Measurements from ENCODE around the gene LYPLAL1.
"Not testable (repeated sequence)": the region's sequence is repeated elsewhere in the genome, so short reads cannot be mapped to it uniquely, and the experiment has no call there.

Gene LYPLAL1

DNA sequence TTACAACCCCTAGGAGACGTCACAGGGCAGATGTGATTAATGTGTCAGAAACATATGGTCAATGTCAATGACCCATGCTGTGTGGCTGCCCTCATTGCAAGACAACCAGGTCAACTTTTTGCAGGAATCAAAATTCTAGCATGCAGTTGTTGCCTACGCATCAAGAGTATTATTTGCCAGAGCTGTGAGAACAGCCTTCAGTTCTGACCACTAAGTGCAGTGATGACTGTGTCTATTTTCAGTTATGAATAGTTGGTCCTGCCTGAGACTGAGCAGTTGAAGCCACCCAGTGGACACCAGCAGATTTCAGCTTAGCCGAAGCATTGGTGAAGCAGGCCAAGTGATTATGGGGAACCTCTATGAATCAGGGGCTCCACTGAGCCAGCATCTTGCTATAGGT, 47.3 kb downstream of the LYPLAL1 start:
- no peak for DNase-seq

DNA sequence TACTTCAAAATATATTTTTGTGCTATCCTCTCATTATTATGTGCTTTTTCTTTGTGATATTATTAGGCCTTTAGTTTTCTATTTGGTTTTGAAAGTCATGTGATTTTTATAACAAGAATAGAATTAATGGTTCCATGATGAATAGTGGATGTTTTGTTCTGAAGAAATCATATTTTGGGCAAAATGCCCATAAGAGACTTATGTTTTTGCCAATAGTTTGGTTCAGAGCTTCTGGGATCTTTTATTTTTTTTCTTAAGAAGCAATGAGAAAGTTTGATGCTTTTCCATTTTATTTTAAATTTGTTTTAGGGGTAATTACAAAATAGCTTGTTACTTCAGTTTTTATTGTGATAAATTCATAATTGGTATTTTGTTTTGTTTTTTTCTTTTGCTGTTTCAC, 49.8 kb downstream of the LYPLAL1 start:
- DNase-seq: no peak

DNA sequence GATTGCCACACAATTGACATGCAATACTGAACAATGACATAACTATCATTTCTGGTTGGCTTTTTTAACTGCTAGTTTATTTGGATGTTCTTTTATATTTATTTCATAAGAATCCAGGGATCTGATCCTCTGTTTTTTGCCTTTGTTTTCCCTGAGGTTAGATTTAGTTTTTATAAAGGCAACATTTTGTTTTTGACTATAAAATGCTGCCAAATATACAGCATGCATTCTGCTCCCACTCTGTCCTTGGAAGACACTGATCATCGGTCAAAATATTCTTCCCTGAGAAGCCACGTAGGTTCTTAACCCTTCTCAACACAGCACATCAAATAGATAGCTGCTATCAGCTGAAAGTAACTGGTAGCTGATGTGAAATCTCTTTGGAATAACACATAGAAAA, 52.5 kb downstream of the LYPLAL1 start:
- no peak for DNase-seq

DNA sequence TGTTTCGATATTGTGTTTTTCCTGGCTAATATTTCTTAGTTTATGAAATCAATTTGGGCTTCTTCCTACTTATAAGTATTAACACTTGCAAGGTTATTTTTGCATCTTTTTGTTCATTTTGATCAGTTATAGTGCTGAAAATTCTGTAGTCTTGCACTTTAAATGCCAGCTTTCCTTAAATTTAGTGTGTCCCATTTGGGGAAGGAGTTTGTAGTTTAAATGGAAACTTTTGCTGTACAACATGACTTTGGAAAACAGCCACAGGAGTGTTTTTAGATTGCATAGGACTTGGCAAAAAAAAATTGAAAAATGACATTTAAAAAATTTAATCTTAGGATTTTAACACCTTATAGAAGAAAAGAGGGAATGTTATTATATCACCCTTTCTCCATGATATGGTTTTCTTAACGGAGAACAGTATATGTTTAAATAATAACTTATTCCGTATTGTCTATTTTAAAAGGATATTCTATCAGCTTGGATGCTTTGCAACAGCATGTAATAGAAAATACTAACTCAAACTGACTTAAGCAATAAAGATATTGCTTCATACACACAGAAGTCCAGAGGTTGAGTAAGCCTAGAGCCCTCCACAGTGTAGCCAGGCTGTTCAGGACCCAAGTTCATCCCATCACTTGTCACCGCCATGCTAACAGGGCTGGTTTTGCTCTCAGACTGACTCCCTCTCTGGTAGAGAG, 53.8 kb downstream of the LYPLAL1 start:
- no peak for DNase-seq

DNA sequence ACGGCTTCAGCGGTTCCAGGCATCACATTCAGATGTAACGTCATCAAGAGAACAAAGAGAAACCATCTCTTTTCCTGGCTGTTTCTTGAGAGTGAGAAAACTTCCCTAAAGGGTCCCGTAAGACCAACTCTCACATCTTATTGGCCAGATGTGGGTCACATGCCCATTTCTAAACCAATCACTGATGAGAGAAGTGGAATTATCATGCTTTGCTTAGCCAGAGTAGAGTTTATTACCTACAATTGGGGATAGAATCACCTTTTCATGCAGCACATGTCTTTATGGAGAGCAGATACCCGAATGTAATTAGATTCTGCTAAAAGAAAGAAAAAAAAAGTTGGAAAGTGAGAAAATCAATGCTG, 54.4 kb downstream of the LYPLAL1 start:
- no peak for DNase-seq

DNA sequence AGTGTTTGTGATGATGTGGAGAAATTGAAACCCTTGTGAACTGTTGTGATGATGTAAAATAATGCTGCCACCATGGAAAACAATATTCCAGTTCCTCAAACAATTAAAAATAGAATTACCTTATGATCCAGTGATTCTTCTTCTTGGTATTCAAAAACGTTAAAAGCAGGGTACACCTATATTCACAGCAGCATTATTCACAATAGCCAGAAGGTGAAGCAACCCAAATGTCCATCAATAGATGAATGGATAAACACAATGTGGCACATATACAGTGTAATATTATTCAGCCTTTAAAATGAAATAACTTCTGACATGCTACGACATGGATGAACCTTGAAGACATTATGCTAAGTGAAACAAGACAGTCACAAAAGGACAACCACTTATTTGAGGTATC, 59.2 kb downstream of the LYPLAL1 start:
- no peak for DNase-seq

DNA sequence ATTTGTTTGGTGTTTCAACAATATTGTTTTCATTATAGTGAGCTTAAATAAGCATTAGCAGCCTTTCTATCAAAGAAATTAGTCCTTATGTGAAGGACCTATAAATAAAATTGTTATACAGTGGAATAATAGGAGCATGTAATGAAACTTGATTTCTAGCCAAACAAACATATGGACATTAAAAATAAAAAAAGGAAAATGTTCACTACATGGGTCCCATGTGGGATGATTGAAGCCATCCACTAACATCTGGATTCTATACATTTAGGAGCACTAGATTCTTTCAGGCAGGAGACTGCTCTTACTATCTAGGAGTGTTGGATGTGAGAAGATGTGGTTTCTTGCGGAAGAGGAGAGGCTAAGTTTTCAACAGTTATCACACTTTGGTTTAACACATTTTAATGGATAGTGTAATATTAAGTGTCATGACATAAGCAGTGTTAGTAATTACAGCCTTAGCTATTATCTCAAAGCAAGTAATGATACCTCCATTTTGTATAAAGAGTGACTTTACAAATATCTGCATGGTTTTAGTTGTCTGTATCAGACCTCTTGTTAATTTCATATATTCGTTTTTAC, 62.3 kb downstream of the LYPLAL1 start:
- DNase-seq: no peak

DNA sequence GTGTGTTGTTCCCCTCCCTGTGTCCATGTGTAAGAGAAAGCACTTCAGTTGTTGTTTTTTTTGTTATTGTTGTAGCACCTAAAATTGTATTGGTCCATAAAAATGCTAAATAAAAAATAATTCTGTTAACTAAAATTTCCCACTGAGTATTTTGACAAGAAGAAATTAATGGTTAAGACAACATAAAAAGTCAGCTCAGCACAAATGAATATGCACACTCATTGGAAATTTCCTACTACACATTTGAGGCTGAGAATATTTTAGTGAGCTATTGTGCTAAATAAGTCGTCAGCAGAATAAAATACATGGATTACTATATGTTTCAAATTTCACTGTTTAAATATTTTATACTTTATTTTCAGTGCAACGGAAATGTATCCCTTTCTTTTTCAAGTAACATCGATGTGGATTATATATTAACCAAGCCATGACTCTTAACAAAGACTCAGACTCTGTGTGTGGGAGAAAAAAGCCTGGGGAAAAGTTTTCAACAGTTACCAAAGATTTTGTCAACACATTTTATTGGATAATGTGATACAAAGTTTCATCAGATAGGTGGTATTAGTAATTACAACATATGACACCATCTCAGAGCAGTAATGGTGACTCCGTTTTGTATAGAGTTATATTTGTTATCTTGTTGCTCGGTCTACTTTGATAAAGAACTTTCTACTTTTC, 63.4 kb downstream of the LYPLAL1 start:
- DNase-seq: no peak

DNA sequence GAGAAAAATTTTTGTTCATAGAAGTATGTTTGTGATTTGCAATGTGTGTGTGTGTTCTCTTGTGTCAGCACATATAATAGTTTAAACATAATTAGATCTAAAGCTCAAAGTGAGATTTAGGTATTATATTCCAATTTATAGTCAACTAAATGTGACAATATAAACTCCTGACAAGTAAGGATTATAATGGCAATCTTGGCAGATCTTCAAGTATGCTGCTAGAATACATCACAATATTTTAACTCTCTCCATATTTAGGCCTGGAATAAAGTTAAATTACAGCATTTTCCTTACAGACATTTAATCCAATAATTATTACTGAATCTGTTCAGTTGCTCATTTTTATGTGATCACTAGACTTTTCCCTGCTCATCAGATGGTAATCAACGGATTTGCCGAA, 65.8 kb downstream of the LYPLAL1 start:
- DNase-seq: no peak

DNA sequence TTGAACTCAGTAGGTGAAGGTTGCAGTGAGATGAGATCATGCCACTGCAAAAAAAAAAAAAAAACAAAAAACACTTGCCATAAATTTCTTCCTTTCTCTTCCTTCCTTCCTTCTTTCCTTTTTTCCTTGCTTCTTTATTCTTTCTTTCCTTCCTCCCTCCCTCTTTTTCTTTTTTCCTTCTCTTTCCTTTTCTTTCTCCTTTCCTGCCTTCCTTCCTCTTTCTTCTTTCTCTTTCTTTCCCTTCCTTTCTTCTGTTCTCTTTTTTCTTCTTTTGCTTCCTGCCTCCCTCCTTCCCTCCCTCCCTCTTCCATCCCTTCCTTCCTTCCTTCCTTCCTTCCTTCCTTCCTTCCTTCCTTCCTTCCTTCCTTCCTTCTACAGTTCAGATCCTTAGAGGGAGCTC, 71.2 kb downstream of the LYPLAL1 start:
- DNase-seq: no peak

DNA sequence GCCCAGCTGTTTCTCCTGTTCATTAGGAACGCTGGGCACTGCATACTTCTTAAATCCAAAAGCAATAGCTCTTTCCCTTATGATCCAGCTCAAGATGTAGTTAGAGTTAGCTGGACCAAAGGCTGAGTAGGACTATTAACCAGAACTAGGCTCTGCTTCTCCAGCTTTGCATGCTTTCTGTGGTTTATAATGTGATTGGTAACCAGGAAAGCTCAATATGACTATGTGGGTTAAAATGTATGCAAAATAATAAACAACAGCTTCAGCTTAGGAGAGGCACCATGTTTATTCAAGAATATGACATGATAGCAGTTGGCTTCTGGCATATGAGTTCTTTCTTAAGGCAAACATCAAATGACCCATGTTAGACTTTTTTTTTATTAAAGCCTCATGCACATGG, 73.8 kb downstream of the LYPLAL1 start:
- no peak for DNase-seq

DNA sequence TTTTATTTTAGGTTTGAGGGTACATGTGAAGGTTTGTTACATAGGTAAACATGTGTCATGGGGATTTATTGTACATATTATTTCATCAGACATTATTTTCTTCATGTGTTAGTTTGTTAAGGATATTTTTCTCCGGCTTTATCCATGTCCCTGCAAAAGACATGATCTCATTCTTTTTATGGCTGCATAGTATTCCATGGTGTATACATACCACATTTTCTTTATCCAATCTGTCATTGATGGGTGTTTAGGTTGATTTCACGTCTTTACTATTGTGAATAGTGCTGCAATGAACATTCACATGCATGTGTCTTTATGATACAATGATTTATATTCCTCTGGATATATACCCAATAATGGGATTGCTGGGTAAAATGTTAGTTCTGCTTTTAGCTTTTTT, 76.8 kb downstream of the LYPLAL1 start:
- DNase-seq: not testable (repeated sequence)

DNA sequence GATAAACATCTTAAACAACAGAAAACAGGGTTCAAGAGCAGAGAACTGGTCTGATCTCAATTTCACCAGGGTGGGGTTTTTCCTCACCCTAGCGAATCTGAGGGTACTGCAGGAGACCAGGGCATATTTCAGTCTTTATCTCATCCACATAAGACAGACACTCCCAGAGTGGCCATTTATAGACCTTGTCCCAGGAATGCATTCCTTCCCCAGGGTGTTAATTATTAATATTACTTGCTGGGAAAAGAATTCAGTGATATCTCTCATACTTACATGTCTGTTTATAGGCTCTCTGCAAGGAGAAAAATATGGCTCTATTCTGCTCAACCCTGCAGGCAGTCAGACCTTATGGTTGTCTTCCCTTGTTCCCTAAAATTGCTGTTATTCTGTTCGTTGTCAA, 84.1 kb downstream of the LYPLAL1 start:
- no peak for DNase-seq

DNA sequence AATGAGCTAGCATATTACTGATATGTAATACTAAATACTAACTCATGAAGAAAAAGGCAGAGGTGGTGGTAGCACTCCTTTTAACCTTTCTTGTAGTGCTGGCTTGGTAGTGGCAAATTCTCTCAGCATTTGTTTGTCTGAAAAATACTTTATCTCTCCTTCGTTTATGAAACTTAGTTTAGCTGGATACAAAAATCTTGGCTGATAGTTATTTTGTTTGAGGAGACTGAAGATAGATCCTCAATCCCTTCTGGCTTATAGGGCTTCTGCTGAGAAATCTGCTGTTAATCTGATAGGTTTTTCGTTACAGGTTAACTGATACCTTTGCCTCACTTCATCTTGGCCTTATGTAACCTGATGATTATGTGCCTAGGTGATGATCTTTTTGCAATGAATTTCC, 87.8 kb downstream of the LYPLAL1 start:
- no peak for DNase-seq
